Myocyte (in vitro differentiated cells): ENCODE data around the gene LRCH3. TPM values are rescaled to one million over a fixed set of nuclear protein-coding genes. Genes with fewer than 3 reads are reported as not detected.
A peak's percentile ranks its signal among the peaks of the same experiment; 100 is the strongest.

Experiments used
- DNase-seq: peaks from one replicate; pipeline ENCODE4 v3.0.0-alpha.2; 2012; ENCODE audit warnings: low read depth
- total RNA-seq: library from RNA; depleted of rRNA; stranded (reverse); fragments of >200 nt; gene quantifications from 2 replicates; pipeline ENCODE4 v1.2.3, GENCODE V29; 2014

LRCH3 gene
- total RNA-seq, 1 donor from 2014 or later, result 17.0 TPM

DNA sequence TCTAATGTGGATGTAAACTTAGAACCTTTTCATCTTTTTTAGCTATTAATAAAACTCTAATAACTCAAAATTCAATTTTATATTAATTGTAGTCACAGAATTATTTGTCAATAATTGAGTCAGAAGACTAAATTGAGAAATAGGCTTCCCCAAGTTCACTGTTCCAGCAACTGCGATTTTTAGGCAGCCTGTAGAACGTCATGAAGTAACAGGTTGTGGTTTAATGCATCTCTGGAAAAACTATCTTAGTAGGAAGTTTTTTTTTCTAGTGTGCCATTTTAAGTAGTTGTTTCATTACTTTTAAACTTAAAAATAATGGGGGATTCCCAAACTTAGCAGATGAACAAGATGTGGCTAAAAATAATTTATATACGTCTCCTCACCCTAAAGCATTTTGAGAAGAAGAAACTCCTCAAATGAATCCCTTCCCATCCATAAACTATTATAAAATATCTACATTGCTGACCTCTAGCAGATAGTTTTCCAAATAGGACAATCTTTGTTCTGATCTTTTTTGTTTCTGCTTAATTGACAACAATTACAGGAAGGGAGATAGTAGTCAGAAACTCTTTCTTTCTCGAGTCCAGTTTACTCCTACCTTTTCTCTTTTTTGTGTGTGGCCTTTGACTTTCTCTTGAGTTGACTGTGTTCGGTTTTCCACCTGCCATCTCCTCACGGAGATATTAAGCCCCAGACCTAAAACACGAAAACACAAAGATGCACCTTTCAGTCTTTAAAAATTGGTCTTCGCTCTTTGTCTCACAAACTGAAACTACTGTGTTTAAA lies 43.1 kb downstream of the LRCH3 start:
- no peak for DNase-seq

DNA sequence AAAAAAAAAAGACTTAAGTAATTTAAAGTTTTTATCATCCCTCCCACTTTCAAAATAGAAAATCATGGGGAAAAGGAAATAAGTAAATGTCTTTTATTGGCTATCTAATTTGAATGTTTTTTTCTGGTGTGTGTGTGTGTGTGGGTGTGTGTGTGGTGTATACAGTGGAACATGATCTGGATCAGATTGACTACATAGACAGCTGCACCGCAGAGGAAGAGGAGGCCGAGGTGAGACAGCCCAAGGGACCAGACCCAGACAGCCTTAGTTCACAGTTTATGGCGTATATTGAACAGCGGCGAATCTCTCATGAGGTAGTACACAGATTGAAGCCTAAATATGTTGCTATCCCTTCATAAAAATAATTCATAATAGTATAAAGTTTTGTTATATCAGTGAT lies 44.5 kb downstream of the LRCH3 start:
- peak; percentile 13 for DNase-seq

DNA sequence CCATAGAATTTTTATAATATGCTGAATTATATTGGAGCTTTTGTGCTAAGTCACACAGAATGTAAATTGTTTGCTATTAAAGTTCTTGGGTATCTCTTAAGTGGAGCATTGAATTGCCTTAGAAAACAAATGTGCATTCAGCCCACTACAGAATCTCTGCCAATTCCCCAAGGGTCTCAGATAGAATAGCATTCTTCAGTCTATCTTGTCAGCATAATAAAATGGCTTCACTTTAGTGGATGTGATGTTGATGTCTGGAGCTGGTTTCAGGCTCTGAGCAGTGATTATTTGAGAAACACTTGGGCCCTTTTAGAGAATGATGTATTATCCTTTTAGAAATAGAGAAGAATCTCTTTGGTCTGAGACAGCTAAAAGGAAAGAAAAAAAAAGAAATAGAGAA lies 45.2 kb downstream of the LRCH3 start:
- DNase-seq, result no peak

GRCh38 chr3:197837282-197837681 lies 46.2 kb downstream of the LRCH3 start:
- DNase-seq, result no peak

- DNase-seq, result no peak
Measured at GRCh38 chr3:197841789-197842188, 50.7 kb downstream of the LRCH3 start.

DNA sequence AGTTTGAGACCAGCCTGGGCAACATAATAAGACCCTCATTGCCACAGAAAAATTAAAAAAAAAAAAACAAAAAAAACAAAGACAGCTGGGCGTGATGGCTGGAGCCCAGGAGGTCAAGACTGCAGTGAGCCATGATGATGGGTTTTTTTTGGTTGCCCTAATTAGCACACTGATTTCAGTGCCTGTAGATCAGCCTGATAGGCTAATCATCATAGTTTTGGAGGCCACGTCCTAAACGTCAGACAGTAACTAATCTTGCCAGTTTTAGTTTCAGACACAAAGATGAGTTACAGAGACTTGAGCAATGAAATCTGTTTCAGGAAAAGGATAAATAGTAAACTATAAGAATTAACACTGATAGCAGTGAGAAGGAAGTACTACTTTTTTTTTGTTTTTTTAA lies 55.4 kb downstream of the LRCH3 start:
- no peak for DNase-seq

- no peak for DNase-seq
Measured at GRCh38 chr3:197847866-197848401, 56.9 kb downstream of the LRCH3 start.

DNA sequence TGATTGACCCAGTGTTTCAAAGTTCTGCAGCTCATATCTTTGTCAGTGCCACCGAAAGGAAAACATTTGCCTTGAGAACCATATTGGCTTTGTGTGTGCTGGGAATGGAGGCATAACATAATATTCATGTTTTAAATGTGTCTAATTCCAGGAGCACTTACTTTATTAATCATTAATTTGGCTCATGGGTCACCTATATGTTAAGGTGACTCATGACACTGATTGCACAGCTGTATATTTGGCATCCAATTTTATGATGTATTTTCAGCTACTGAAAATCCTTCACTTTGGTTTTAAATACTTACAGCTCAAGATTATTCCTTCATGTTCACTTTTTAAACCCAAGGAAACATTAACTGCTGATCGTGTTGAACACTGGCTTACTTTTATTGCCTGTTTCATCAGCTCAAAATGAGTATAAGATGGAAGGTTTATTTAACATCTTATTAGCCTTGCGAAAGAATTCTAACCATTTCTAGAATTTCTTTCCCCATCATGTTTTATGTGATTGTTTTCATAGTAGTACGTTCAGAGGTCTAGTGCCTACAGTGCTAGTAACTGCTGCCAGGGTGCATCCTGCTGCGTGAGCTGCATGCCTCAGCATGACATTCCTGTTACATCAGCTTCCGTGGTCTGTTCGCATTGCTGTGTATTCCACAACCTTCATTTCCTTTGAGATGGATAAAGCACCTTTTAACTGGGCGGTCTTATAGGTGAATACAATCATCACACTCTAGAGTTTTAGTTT lies 63.7 kb downstream of the LRCH3 start:
- peak; percentile 49 for DNase-seq

DNA sequence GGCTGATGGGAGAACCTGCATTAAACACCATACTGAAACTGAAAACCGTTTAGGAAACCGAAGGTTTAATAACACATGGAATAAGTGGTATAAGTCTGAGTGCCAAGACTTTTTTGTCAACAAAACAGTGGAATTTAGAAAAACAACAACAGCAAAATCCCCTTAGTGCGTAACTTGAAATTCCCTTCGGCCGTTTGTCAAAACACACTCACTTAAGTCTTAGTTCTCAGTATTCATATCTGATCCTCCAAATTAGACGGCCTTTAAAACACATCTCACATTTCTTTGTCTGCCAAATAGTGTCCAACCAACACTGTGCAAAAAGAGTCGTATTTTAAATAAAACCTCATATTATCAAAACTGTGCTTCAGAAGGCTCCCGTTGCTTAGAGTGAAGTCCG lies 64.5 kb downstream of the LRCH3 start:
- DNase-seq, result no peak

- DNase-seq, result no peak
Measured at GRCh38 chr3:197856199-197856816, 65.3 kb downstream of the LRCH3 start.

DNA sequence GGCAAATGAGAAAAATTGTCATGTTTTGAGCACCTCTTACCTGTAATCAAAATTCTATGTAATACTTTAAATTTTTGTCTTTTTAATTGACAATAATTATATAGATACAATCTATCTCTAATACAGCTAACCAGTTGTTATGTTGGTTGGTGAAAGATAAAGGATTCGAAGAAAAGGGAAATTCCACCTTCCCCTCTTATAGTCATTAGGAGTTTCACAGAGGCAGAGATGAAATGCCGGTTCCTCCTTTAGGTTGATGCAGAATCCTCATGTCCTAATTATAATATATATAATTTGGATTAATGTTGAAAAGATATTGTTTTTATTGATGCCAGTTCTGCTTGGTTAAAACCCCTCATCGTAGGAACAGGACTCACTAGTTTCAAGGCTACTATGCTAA lies 67.1 kb downstream of the LRCH3 start:
- no peak for DNase-seq

DNA sequence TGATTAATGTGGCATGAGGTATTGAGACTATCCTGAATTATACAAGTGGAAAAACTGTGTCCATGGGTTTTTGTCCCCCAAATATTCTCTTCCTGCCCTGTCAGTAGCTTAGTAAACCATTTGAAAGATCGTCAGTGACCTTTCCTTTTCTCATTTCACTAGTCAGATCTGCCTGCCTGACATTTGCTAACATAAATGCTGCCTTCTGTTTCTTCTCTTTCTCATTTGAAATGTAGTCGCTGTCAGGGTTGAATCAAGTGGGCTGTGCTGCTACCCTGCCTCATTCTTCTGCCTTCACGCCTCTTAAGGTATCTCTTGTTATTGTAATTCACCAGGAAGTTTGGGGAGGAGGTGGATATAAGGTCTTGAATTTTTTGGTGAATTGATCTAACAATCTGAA lies 67.5 kb downstream of the LRCH3 start:
- no peak for DNase-seq

GRCh38 chr3:197866035-197866434 lies 75.0 kb downstream of the LRCH3 start:
- DNase-seq, result no peak

GRCh38 chr3:197873329-197873728 lies 82.3 kb downstream of the LRCH3 start:
- no peak for DNase-seq

- DNase-seq, result no peak
Measured at GRCh38 chr3:197874064-197874463, 83.0 kb downstream of the LRCH3 start.

DNA sequence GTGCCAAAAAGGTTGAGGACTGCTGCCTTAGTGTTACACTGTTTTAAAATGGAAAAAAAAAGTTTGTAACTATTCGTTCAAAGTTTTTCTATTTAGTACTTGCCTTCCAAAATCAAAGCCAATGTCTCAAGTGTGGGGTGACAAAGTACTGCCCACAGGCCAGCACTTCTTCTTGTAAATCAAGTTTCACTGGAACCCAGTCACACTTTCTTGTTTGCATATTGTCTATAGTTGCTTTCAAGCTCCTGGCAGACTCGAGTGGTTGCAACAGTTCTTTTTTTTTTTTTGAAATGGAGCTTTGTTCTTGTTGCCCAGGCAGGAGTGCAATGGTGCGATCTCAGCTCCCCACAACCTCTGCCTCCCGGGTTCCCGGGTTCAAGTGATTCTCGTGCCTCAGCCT lies 83.6 kb downstream of the LRCH3 start:
- DNase-seq, result no peak

DNA sequence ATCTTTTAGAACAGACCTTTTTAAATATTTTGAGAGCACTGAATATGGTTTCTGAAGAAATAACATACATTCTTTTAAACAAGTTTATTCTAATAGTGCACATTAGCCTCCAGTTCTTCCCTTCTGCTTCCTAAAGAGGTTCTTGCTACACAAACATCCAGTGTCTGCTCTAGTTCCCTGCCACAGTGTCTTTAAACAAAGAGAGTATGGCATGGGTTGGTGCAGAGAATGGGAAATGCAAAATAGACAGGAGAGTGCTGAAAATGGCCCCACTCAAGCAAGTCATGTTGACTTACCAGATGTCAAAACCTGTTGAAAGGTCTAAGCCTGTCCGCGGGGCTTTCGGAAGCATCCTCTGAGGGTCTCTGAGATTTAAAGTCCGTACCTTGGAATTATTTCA lies 86.8 kb downstream of the LRCH3 start:
- DNase-seq, result no peak

DNA sequence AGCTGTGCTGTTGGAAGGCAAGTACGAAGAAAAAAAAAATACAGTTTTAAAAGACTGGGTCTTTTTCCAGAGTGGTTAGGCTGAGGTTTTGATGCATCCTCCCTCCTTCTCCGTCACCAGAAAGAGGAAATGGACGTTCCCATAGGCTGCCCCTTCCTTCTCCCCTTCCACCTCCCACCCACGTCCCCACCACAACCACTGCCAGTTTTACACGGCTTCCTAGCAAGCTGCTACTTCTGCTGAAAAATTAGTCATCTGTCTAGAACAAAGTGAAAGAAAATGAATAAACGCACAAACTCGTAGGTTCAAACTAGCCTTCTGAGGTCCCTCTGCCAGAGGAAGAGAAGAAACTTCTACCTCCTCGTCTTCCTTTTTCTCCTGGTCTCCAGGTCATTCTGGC lies 87.4 kb downstream of the LRCH3 start:
- DNase-seq, result no peak

DNA sequence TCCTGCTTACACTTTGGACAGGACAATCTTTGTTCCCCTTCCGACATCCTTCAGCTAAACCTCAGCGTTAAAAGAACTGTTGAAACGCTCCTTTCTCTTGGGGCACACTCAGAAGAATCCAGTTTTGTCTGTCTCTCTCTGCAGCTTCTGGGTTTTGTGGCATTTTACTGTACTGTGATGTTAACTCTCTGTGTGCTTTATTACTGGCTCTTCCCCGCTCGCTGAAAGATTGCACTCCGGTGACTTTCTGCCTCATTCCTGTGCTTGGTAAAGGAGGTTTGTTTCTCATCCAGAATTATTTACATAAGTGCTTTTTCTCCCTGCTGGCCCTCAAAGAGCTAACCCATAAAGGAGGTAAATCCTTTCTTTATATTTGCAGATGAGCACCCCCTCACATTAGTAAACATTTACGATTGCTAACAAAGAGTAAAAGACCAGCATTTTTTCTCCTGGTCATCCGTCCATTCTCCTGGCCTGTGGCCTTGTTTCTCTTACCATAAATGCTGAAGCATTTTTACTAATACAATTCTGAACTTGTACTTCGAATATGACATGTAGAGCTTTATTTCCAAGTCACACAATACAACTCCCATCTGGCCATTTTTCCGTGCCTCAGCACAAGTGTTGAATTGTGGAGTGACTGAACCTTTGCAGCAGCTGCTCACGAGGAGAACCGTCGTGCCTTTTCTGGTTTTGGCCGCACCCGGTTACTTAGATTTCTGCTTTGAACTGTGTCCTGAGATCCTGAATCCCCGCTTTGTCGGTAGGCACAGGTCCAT lies 89.6 kb downstream of the LRCH3 start:
- DNase-seq, result peak; percentile 57

DNA sequence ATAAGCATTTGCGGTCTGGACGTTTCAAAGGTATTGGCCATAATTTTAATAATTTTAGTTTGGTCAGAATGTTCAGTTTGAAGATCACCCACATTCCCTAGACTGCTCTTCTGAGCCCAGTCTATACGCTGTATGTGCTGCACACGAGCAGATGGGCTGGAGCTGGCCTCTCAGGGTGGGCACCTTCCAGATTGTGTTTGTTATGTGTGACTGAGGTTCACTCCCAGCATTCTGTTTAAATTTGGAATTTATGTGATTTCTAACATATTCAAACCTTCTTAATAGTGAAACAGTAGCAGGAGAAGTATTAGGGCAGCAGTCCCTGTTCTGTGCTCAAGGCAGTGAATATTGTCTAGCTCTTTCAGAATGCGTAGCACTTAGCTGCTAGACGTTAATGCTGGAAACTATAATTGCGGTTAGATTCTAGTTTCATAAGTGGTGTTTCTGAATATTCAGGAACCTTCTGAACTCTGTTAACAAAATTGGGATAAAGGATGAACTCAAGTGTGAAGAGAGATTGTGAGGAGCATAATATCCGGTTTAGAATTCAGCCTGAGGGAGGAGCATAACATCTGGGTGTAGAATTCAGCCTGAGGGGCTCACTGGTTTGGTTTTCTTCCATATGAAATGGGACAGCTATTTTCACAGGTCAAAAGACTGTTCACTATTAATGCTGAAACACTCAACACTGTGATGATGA lies 90.4 kb downstream of the LRCH3 start:
- no peak for DNase-seq

DNA sequence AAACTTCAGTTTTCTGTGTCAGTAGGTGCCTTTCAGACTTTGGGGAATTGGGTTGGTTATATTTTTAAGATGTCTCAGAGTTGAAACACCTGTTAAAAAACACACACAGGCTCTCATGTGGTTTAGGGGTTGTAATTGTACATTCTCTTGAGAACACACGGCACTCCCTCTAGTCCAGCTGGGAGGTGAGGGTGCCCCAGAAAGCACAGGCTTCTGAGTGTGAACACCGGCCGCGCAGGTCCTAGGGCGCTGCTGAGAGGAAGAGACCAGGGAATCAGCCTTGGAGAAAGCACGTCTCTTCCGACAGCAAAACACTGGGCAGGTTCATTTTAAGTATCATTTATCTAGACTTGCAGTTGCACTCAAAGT lies 90.9 kb downstream of the LRCH3 start:
- peak; percentile 20 for DNase-seq
